Neutrophil (primary cell): Measurements from ENCODE around the gene NALCN.

Experiments
- H3K27ac ChIP-seq: fragments of 200-600 bp; sonication (generic); 2 replicates; pipeline ENCODE4 v1.5.1; 2016; ENCODE audit warnings: mild to moderate bottlenecking, moderate library complexity
- H3K27me3 ChIP-seq: fragments of 200-600 bp; sonication (generic); 2 replicates; pipeline ENCODE4 v1.6.0; 2016; ENCODE audit warnings: mild to moderate bottlenecking
- H3K36me3 ChIP-seq: fragments of 200-600 bp; sonication (generic); 2 replicates; pipeline ENCODE4 v1.5.1; 2017
- H3K4me1 ChIP-seq, 2 experiments: fragments of 200-600 bp in 1 of 2; sonication (generic) in 1 of 2; 1 replicate in 1 of 2; 2 replicates in 1 of 2; pipeline versions ENCODE4 v1.5.1 to v1.6.1; 2013 to 2016; ENCODE audit warnings: low read depth in 1 of 2, low read length in 1 of 2, mild to moderate bottlenecking in 1 of 2, moderate library complexity in 1 of 2; ENCODE audit not compliant: control insufficient read depth in 1 of 2, insufficient read depth in 1 of 2
- H3K4me3 ChIP-seq, 2 experiments: fragments of 200-600 bp in 1 of 2; sonication (generic) in 1 of 2; 1 replicate in 1 of 2; 2 replicates in 1 of 2; pipeline ENCODE4 v1.5.1; 2013 to 2016; ENCODE audit warnings: low read depth in 1 of 2, low read length in 1 of 2, mild to moderate bottlenecking in 1 of 2, moderate library complexity in 1 of 2
- H3K9me3 ChIP-seq: fragments of 200-600 bp; sonication (generic); 2 replicates; pipeline ENCODE4 v1.5.1; 2016
- CTCF ChIP-seq: fragments of 200-600 bp; sonication (generic); IDR thresholded peaks from 2 replicates; pipeline ENCODE4 v1.5.1; 2016; ENCODE audit warnings: antibody characterized with exemption

Gene NALCN

GRCh38 chr13:101205408-101205807 is 210.9 kb downstream of the NALCN start:
- TF ChIP-seq CTCF: no peak
- Histone ChIP-seq H3K27ac (no peak overlapping the region), H3K27me3 (no peaks in the 10 kb centered on the region), H3K4me3 (no peak overlapping the region), H3K4me1 (no peaks in the 10 kb centered on the region), H3K36me3 (no peaks in the 10 kb centered on the region), H3K9me3 (no peaks in the 10 kb centered on the region)

- no peak overlapping the region for H3K27ac ChIP-seq
- H3K36me3 ChIP-seq: no peaks in the 10 kb centered on the region
- H3K9me3 ChIP-seq: no peaks in the 10 kb centered on the region
- no peaks in the 10 kb centered on the region for H3K27me3 ChIP-seq
- H3K4me1 ChIP-seq: no peaks in the 10 kb centered on the region
- no peak overlapping the region for H3K4me3 ChIP-seq
- no peak for TF ChIP-seq CTCF
Measured at GRCh38 chr13:101204270-101205020, 211.9 kb downstream of the NALCN start.

GRCh38 chr13:101202590-101202989 is 213.7 kb downstream of the NALCN start:
- no peak overlapping the region for H3K4me3 ChIP-seq
- no peaks in the 10 kb centered on the region for H3K27me3 ChIP-seq
- H3K4me1 ChIP-seq: no peaks in the 10 kb centered on the region
- no peaks in the 10 kb centered on the region for H3K9me3 ChIP-seq
- TF ChIP-seq CTCF: no peak
- H3K36me3 ChIP-seq: no peaks in the 10 kb centered on the region
- H3K27ac ChIP-seq: no peak overlapping the region

GRCh38 chr13:101190976-101191375 is 225.3 kb downstream of the NALCN start:
- H3K9me3 ChIP-seq: no peaks in the 10 kb centered on the region
- no peaks in the 10 kb centered on the region for H3K4me1 ChIP-seq
- TF ChIP-seq CTCF: no peak
- H3K4me3 ChIP-seq: no peak overlapping the region
- H3K36me3 ChIP-seq: no peaks in the 10 kb centered on the region
- H3K27ac ChIP-seq: no peak overlapping the region
- H3K27me3 ChIP-seq: no peaks in the 10 kb centered on the region

GRCh38 chr13:101190337-101190736 is 226.0 kb downstream of the NALCN start:
- no peak for TF ChIP-seq CTCF
- Histone ChIP-seq H3K4me1 (no peaks in the 10 kb centered on the region), H3K9me3 (no peaks in the 10 kb centered on the region), H3K27me3 (no peaks in the 10 kb centered on the region), H3K4me3 (no peak overlapping the region), H3K27ac (no peak overlapping the region), H3K36me3 (no peaks in the 10 kb centered on the region)
